GM12874 (cell line): ENCODE results near the gene MYO7A.

ENCODE experiments used
- TF ChIP-seq, protein P1 (sequence below): IDR thresholded peaks from 2 replicates; pipeline ENCODE4 v1.5.1; 2011; ENCODE audit warnings: low read depth, mild to moderate bottlenecking, control low read depth, low read length, moderate library complexity; ENCODE audit not compliant: insufficient read depth

MYO7A gene

DNA sequence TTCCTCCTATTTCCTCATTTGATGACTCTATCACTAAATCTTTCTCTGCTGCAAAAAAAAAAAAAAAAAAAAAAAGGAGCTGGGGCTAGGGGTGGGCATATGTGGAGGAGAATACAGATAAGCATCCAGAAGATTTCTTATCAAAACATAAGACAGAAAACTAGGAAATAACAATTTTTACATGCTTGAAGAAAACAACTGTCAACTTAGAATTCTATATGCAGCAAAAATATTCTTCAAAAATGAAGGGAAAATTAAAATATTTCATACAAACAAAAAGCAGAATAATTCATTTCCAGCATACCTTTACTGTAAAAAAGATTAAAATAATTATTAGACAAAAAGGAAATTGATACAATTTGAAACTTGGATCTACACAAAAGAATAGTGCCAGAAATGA is 134.8 kb downstream of the MYO7A start:
- TF ChIP-seq, protein P1, sequence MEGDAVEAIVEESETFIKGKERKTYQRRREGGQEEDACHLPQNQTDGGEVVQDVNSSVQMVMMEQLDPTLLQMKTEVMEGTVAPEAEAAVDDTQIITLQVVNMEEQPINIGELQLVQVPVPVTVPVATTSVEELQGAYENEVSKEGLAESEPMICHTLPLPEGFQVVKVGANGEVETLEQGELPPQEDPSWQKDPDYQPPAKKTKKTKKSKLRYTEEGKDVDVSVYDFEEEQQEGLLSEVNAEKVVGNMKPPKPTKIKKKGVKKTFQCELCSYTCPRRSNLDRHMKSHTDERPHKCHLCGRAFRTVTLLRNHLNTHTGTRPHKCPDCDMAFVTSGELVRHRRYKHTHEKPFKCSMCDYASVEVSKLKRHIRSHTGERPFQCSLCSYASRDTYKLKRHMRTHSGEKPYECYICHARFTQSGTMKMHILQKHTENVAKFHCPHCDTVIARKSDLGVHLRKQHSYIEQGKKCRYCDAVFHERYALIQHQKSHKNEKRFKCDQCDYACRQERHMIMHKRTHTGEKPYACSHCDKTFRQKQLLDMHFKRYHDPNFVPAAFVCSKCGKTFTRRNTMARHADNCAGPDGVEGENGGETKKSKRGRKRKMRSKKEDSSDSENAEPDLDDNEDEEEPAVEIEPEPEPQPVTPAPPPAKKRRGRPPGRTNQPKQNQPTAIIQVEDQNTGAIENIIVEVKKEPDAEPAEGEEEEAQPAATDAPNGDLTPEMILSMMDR = no peak
